Fibroblast of the conjunctiva (primary cell): ENCODE data around the gene ATP5ME.
"Not testable (repeated sequence)": the region's sequence is repeated elsewhere in the genome, so short reads cannot be mapped to it uniquely, and the experiment has no call there.

Experiments used
- DNase-seq: peaks from one replicate; pipeline ENCODE4 v3.0.0-alpha.2; 2010; ENCODE audit warnings: low read depth

Gene ATP5ME, protein sequence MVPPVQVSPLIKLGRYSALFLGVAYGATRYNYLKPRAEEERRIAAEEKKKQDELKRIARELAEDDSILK

DNA sequence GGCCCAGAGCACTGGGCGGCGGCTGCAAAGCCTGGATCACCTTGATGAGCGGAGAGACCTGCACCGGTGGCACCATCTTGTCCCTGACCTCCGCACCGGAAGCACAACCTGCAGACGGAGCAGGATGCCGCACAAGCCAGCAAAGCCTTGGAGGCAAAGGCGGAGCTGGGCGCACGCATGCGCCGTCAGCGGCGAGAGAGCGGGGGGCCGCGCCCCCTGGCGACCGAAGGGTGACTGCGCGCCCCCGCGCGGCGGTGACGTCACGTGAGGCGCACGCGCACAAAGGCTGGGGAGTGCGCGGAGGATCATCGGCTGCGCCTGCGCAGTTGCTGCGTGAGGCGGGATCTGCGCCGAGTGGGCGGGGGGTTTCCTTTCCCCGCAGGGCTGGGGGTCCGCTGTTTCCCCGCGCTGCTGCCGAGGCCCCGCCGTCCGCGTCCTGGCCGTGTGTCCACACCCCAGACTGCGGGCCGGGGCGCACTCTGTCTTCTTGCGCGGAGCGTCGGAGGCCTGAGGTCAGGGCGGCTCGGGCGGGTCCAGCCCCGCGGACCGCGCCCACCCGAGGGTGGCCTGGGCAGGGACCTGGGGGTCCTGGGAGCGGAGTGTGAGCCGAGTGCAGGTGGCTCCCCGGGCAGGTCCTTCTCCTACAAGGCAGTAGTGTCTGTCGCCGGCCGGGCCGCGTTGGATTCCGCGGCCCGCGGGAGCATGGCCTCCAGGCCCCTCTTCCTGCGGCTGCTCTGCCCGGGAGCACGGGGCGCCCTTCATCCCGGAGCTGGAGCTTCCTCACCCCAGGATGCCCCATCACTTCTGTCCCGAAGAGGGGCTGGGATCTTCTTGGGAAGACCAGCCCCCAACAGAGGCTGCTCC is at the start of gene ATP5ME, which contains the start of gene MYL5:
TSS of gene ATP5ME (minus strand) at position 105 of the 864 bp plus-strand sequence. CDS start at position 76, 29 bp downstream.
TSS of gene MYL5 (plus strand) at position 371 of the 864 bp plus-strand sequence. CDS start 3,485 bp downstream, outside the sequence.
- peak; percentile 92 for DNase-seq

DNA sequence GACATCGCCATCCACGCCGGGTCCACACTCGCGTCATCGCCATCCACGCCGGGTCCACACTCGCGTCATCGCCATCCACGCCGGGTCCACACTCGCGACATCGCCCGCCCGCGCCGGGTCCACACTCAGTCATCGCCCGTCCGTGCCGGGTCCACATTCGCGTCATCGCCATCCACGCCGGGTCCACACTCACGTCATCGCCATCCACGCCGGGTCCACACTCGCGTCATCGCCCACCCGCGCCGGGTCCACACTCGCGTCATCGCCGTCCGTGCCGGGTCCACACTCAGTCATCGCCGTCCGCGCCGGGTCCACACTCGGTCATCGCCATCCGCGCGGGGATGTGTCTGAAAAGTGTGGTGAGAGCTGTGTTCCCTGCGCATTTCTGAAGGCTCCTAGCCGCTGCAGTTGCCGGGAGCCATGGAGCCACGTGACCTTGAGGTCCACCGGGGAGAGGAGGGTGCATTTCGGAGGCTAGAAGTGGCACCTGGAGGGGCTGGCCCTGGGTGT is 48.8 kb upstream of the ATP5ME start:
- DNase-seq = no peak

DNA sequence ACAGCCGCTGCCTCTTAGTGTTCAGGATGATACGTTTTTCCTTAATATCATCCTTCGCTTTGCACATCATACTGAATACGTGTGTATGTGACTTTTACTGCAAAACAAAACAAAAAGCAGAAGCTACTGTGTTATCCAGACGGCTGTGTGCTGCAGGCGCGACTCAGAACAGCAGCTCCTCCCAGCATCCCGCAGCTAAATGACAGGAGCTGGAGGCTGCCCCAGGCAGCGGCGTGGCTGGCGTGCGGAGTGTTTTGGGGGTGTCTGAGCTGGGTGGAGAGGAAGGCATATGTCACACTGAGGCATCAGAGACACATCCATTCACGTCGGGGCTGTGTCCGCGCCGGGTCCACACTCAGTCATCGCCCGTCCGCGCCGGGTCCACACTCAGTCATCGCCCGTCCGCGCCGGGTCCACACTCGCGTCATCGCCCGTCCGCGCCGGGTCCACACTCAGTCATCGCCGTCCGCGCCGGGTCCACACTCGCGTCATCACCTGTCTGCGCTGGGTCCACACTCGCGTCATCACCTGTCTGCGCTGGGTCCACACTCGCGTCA is 48.2 kb upstream of the ATP5ME start:
- DNase-seq = no peak

DNA sequence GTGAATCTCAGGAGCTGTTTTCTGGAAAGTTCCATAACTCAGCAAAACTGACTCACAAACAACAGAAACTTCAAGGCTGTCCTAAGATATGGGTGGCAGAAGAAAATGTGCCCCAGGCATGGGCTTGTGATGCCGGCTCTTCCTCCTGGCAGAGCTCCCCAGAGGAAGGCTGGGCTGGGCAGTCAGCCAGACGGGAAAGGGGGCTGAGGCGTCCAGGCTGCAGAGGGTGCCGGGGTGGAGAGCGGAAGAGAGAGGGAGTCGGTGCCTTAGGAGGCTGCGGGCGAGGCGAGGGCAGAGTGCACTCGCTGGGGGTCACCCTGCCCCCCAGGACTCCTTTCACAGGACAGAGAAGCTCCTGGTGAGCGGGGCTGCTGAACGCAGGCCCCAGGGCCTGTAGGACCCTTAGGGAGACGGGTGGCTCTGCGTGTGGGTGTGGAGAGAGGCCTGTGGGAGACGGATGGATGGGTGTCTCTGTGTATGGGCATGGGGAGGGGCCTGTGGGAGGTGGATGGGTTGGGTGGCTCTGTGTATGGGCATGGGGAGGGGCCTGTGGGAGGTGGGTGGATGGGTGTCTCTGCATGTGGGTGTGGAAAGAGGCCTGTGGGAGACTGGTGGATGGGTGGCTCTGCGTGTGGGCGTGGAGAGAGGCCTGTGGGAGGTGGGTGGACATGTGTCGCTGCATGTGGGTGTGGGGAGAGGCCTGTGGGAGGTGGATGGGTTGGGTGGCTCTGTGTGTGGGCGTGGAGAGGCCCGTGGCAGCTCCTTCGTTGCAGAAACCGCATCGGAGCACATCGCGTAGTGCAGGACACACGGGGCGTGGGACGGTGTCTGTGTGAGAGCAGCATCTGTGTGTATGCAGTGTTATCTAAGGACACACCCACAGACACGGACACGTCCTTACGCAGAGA is 47.4 kb upstream of the ATP5ME start:
- no peak for DNase-seq

DNA sequence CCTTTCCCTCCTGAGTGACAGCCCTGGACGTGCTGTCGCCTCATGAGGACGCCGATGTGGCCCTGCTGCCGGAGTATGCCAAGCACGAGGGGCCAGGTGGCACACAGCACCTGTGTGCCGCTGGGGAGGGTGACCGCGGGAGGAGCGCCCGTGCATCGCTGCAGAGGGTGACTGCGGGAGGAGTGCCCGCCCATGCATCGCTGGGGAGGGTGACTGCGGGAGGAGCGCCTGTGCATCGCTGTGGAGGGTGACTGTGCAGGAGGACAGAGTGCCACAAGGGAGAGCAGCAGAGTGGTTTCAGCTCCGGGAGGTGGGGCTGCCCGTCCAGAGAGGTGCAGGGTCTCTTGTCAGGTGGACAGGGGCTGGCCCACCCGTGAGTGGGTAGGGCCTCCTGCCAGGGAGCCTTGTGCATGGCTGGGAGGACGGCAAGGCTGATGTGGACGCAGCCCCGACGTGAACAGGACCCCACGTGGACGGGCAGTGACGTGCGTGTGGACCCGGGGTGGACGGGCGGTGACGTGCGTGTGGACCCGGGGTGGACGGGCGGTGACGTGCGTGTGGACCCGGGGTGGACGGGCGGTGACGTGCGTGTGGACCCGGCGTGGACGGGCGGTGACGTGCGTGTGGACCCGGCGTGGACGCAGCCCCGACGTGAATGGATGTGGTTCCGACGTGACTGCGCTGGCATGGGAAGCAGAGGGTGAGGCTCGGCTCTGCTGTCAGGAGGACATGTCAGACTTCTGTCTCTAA is 46.2 kb upstream of the ATP5ME start:
- DNase-seq = no peak

DNA sequence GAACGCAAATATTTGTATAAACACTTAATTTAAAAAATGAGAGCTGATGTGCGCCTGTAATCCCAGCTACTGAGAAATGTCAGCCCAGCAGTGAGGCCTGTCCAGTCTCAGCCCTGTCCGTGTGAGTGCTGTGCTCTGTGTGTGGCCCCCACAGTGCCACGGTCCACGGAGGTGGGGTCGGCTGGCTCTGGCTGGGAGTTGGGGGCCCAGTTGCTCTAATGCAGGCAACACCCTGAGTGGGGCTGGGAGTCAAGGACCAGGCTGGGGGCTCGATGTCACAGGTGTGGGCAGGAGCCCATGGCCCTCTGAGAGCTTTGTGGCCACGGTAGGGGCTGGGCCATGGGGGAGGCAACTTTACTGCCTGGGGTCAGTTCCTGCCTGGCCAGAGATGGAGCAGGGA is 44.4 kb upstream of the ATP5ME start:
- DNase-seq = no peak

DNA sequence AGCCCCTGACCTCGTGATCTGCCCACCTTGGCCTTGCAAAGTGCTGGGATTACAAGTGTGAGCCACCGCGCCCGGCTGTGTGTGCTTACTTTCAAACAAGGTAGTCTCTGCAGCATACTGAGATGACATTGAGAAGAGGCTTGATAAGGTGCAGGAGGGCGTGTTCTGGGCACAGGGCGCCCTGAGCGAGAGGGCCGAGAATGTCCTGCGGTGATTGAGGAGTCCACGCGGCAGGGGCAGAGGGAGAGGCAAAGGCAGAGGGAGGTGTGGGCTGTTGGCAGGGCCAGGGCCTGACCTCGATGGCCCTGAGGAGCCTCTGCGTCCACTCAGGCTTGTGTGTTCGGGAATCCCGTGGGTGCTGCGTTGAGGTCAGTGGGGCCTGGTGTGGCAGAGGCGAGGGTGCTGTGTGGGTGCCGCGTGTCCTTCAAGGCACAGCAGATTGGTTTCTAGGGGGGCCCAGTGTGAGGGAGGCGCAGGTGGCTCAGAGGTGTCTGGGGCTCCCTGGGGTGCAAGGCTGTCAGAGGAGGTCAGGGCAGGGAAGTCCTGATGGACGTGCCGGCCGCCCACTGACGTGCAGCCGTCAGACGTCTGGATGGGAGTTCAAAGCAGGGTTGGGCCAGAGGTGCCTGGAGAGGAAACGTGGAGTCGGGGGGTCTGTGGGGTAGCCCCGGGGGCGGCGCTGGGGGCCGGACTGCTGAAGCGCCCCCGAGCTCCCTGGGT is 43.7 kb upstream of the ATP5ME start:
- DNase-seq = no peak

DNA sequence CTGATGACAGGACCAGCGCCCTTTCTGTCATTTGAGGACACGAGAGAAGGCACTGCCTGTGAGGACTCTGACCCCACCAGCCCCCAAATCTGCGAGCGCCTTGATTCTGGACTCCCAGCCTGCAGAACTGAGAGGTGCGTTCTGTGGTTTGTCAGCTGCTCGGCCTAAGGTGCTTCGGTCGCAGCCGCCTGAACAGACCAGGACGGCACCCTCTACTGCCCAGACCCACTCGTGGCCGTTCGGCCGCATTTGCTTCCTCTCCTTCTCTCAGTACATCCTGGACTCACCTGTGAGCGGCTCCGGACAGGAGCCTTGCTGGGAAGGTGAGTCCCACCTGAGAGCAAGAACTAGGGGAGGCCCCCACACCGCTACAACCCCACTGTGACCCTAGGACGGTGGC is 40.0 kb upstream of the ATP5ME start:
- no peak for DNase-seq

DNA sequence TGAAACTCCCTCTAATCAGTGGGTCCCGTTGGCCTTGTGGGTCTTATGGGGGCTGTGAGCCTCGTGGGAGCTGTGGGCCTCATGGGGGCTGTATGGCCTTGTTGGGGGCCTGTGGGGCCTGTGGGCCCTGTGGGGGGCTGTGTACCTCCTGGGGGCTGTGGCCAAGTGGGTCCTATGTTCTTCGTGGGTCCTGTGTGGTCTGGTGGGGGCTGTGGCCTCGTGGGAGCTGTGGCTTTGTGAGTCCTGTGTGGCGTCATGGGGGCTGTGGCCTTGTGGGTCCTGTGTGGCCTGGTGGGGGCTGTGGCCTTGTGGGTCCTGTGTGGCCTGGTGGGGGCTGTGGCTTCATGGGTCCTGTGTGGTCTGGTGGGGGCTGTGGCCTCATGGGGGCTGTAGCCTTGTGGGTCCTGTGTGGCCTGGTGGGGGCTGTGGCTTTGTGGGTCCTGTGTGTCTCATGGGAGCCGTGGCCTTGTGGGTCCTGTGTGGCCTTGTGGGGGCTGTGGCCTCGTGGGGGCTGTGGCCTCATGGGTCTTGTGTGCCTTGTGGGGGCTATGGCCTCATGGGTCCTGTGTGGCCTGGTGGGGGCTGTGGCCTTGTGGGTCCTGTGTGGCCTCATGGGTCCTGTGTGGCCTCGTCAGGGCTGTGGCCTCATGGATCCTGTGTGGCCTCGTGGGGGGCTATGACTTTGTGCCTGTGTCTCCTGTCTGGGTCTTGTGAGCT is 39.0 kb upstream of the ATP5ME start:
- no peak for DNase-seq

DNA sequence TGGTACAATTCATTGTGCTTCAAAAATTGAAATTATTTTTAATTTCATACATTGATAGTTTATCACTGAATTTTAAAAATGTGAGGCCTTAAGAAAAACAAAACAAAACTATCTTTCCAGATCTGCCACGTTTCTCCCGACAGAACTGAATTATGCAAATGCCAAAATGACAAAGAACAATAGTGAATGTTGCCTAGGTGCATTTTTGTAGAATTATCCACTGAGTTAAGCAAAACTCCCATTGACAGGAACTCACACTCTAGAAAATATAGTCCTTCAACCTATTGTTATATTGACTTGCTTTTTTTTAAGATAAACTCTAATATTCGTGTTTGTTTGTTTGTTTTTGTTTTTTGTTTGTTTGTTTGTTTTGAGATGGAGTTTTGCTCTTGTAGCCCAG is 38.0 kb upstream of the ATP5ME start:
- DNase-seq = no peak

DNA sequence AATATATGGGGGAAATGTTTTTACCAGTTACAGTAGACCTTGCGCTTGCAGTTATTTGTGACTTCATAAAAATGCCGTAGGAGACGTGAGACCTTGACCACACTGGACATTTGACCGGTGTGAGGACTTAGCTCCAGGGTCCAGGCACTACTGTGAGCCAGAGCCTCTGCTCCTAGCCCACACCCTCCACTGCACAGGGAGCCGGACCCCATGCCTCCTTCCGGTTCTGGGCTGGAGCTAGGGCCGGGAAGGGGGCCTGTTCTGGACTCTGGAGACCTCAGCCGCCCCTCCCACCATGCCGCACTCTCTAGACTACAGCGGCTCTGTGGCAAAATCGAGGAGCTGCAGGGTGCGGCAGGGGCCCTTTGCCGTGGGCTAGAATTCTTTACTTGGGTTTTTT is 36.8 kb upstream of the ATP5ME start:
- no peak for DNase-seq

DNA sequence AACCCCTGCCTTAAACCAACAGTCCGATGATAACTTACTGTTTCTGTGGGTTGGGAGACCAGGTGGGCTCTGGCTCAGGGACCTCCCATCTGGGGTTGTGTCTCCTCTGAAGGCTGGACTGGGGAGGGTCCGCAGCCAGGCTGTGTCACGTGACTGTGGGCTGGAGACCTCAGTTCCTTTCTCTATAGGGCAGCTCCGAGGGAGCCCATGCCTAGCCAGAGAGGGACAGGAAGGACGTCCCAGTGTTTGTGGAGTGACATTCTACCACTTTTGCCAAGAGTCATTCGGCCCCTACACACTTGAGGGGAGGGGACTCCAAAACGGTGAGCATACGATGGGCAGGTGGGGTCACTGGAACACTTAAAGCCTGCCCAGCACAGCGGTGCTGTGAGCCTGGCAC is 36.0 kb upstream of the ATP5ME start:
- DNase-seq = no peak

DNA sequence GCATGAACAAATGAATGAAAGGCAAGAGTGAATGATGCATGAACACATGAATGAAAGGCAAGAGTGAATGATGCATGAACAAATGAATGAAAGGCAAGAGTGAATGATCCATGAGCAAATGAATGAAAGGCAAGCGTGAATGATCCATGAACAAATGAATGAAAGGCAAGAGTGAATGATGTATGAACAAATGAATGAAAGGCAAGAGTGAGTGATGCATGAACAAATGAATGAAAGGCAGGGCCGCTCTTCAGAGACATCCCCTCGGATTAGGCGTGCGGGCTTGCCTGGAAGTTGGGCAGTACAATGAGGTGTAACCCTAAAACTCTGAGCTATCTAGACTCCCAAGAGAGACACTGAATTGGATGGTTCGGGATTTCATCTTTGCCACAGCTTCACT is 35.3 kb upstream of the ATP5ME start:
- no peak for DNase-seq

DNA sequence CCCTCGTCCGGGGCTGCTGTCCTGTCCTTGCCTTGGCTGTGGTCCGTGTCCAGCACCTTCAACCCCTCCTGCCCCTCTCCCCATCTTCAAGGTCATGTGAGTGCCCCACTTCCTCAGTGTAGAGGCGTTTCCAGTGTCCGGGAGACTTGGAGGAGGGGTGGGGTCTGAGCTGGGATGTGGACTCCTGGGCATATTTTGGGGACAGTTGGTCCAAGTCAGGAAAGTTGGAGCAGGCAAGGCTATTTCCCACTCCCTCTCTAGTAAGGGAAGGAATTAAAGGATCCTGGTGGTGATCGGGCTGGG is 34.5 kb upstream of the ATP5ME start:
- no peak for DNase-seq

DNA sequence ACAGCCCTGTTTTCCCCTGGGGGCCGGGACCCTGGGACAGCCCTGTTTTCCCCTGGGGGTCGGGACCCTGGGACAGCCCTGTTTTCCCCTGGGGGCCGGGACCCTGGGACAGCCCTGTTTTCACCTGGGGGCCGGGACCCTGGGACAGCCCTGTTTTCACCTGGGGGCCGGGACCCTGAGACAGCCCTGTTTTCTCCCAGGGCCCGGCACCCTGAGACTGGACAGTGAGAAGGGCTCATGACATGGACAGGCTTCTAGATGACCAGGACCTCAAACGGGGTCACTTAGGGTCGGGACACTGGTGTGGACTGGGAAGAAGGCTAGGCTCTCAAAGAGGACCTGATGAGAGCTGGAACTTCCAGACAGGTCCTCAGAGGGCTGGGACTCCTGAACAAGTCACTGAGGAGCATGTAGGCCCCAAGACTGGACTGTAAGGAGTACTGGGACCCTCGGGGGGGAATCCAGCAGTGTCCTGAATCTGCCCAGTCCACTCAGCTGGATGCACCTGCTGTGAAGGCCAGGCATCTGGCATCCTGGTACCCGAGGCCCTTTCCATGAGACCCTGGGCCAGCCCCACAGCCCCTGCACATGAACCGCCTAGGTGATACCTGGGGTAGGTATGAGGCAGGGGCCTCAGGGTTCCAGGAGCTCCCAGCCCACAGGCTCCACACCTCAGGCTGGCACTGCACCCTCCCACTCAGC is 34.0 kb upstream of the ATP5ME start:
- DNase-seq = no peak

DNA sequence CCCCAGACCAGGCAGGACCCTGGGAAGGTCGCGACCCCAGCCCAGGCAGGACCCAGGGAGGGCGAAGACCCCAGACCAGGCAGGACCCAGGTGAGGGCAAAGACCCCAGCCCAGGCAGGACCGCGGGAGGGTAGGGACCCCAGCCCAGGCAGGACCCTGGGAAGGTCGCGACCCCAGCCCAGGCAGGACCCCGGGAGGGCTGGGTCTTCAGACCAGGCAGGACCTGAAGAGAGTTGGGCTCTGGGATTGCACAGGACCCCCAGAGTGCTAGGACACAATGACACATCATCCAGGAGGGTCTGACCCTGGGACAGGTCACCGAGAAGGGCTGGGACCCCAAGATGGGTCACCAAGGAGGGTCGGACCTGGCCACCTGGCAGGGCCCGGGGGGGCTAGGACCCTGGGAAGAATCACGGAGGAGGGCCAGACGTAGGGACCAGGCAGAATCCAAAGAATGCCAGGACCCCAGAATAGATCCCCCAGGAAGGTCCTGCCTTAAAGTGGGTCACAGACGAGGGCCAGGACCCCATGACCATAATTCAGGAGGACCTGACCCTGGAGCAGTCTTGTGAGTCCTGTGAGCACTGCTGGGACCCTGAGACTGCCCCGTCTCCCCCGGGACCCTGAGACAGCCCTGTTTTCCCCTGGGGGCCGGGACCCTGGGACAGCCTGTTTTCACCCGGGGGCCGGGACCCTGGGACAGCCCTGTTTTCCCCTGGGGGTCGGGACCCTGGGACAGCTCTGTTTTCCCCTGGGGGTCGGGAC is 32.9 kb upstream of the ATP5ME start:
- no peak for DNase-seq

DNA sequence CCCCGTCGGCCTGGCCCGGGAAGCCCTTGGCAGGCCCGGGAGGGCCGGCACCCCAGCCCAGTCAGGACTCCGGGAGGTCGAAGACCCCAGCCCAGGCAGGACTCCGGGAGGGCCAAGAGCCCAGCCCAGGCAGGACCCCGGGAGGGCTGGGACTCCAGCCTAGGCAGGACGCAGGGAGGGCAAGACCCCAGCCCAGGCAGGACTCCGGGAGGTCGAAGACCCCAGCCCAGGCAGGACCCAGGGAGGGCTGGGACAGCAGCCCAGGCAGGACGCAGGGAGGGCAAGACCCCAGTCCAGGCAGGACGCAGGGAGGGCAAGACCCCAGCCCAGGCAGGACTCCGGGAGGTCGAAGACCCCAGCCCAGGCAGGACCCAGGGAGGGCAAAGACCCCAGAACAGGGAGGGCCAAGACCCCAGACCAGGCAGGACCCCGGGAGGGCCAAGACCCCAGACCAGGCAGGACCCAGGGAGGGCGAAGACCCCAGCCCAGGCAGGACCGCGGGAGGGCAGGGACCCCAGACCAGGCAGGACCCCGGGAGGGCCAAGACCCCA is 32.1 kb upstream of the ATP5ME start:
- DNase-seq = not testable (repeated sequence)

DNA sequence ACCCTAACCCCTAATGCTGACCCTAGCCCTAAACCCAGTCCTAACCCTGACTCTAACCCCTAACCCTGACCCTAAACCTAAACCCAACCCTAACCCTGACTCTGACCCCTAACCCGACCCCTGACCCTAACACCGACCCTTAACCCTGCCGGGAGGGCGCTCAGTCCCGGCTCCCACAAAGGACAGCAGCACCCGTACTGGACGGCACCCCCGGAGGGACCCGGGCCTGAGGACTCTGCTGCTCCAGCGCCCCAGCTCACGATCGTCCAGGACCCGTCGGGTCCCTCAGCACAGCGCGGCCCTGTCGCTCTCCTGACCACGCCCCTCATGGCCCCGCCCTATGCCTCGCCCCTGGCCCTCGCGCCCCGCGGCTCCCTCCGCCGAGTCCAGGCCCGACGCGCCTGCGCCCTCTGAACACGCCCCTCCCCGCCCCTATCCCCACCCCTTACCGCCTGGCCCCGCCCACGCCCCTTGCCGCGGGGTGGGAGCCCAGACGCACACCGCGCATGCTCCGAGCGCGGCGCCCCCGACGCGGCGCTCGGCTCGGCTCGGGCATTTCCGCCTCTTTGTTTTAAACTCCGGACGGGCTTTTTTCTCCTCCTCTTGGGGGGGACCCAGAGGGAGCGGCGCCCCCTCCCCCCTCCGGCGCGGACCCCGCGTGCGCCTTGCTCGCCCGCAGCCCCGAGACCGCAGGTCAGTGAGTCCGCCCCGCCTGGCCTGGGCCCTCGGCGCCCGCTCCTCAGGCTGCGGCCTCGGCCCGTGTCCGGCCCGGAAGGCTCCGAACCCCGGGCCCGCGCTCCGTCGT is 31.4 kb upstream of the ATP5ME start, which contains the start of gene PCGF3:
TSS of gene PCGF3 (plus strand) at position 555 of the 805 bp plus-strand sequence. CDS start 27,849 bp downstream, outside the sequence.
- peak; percentile 93 for DNase-seq
